Tongue (tissue), 2 donors: ENCODE measurements around the gene DCLK2. TPM values are rescaled to one million over a fixed set of nuclear protein-coding genes. Genes with fewer than 3 reads are reported as not detected.
"Not testable (repeated sequence)": the region's sequence is repeated elsewhere in the genome, so short reads cannot be mapped to it uniquely, and the experiment has no call there.

Source experiments
- DNase-seq: peaks from one replicate; pipeline ENCODE4 v3.0.0-alpha.2; 2015
- total RNA-seq: library from RNA; depleted of rRNA; stranded (reverse); fragments of >200 nt; gene quantifications from one replicate; pipeline ENCODE4 v1.2.3, GENCODE V29; 2014

Gene DCLK2
- total RNA-seq, 1 donor from 2014 or later = 17.7 TPM

DNA sequence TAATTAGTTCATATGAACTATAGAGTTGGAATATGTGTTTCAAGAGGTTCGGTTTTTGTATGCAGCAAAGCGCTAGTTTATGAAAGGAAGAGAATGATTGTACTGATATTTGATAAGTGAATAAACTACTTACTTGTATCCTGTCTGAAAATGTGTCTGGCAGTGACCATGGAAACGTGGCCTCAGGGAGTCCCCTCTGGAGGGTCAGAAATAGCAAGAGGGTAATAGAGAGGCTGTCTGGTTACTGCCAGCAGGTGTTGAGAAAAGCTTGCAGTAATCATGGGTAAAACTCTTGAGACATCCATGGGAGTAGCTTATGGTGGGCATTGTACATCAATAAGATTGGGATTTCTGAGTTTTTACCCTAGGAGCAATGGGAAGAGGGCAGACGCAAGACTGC, 77.1 kb downstream of the DCLK2 start:
- DNase-seq = no peak

DNA sequence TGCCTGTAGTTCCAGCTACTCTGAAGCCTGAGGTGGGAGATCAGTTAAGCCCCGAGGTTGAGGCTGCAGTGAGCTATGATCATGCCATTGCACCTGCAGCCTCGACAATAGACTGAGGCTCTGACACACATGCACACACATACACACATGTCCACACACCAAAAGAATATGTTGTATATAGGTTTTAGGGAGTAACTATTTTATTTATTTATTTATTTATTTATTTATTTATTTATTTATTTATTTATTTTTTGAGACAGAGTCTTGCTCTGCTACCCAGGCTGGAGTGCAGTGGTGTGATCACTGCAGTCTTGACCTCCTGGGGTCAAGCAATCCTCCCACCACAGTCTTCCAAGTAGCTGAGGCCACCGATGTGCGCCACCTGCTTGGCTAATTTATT, 78.3 kb downstream of the DCLK2 start:
- no peak for DNase-seq

DNA sequence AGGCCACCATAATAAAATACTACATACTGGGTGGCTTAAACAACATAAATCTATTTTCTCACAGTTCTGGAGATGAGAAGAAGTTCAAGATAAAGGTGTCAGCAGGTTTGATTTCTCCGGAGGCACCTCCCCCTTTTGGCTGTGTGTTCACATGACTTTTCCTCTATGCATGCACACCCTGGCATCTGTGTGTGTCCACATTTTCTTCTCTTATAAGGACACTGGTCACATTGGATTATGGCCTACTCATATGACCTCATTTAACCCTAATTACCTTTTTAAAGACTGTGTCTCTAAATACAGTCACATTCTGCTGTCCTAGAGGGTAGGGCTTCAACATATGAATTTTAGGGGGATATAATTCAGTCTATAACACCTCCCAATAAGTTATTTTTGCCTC, 79.8 kb downstream of the DCLK2 start:
- no peak for DNase-seq

DNA sequence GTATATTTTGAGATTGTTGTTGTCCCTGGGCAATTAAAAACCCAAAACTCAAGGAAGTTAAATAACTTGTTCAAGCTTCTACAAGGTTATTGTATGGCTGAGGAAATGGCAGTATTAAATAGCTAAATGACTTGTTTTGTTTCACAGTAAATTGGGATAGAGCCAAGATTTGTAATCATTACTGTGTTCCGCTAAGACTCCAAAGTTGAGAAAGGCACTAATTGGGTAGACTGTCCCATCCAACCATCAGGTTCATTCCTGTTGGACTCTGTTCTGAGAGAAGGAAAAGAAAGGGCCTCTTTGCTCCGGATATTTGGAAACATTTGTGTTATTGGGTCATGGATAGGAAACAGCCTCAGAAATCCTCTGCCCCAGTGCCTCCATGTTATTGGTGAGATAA, 82.2 kb downstream of the DCLK2 start:
- DNase-seq = no peak

DNA sequence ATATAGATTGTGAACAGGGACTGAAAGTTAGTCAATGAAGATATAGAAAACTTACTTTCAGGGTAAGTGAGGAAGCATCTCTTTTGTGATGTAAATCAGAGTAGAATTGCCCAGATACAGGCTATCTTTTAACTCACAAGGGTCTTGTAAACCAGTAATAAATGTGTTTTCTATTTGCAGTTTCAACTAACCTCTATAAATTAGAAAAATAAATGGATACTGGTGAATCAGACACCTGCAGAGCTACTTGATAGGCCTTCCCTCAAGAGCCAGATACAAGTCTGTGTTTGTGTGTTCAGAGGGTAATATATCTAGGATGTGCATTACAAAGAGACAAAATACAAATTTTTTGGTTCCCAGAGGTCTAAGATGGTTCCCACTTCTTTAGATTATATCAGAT, 82.9 kb downstream of the DCLK2 start:
- no peak for DNase-seq

DNA sequence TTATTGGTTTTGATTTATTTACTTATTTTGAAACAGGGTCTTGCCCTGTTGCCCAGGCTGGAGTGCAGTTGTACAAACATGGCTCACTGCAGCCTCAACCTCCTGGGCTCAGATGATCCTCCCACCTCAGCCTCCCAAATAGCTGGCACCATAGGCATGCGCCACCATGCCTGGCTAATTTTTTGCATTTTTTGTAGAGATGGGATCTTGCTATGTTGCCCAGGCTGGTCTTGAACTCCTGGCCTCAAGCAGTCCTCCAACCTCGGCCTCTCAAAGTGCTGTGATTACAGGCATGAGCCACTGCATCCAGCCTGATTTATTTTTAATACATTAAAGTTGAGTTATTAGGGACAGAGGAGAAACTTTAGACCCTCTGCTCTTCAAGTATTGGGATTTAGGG, 83.8 kb downstream of the DCLK2 start:
- DNase-seq = not testable (repeated sequence)

DNA sequence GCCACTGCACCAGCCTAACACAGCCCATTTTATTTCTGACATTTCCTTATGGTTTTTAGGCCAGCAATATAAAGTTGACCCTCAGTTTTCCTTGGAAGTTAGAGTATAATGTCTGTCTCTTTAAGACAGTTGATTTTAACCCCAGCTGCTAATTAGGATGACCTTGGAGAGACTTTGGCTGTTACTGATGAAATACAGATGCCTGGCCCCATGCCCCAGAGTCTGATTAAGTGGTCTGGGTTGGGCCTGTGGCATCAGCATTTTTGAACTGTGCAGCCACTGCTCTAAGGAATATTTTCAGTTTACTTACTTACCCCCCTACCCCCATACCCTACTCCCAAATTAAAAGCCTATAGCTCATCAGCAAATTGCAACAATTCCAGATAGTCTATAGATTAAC, 85.8 kb downstream of the DCLK2 start:
- no peak for DNase-seq

DNA sequence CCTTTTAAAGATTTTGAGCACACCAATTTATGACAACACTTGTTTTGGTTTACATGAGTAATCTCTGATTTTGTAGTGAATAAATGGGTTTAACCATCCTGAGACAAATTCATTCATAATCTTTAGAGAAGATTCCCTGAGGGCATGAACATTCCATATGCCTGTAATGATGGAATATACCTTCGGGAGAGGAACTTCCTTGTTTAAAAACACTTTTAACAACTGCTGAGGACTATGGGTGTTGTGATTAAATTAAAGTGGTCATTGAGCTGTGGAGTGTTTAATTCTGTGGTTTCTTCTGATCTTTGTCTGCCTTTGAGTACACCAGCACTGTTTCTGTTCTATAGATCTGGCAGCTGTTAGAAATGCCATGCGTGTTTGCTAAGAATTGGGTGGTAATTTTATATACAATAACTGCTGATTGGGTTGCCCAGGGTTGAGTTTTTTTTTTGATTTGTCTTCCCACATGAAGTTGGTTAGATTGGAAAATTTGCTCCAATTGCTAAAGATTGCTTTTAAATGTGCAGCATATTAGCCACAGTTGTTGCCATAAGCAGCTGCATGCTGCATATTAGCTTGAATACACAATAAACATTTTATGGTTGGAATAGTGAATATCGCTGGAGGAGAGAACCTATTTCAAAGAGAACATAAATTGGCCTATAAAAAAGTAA, 86.8 kb downstream of the DCLK2 start:
- DNase-seq = no peak

DNA sequence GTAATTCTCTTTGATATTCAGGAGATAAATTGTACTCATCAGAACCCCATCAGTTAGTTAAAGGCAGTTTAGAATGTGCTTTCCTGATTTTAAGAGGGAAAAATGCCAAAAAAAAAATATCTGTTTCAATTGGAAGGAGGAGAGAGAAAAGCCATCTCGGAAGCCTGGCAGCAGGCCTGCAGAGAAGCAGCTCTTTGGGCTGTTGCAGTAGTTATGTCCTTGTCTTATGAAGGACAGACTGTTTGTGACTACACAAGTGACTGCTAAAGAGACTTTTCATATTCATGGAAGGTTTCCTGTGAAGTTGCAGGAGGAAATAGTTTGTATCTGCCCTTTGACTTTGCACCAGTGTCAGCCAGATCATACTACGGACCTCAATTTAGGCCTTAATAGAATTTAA, 88.8 kb downstream of the DCLK2 start:
- no peak for DNase-seq

DNA sequence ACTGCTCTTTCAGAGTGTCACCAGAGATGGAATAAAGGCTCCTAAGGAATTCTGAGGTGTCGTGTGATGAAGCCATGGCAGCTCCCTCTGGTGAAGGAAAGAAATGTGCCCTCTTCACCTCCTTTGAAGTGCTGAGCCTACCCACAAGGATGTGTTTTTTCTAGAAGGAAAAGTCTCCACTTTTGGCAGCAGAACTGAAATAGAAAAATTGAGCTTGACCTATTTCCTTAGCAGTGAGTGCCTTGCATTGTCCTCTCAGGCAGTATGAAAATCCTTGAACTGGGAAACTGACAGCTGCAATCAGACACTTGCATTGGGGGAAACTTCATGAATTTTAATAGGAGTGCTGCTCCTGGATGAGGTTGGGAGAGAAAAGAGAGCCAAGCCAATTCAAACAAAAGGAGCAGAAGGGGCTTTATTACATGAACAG, 95.2 kb downstream of the DCLK2 start:
- DNase-seq = no peak

DNA sequence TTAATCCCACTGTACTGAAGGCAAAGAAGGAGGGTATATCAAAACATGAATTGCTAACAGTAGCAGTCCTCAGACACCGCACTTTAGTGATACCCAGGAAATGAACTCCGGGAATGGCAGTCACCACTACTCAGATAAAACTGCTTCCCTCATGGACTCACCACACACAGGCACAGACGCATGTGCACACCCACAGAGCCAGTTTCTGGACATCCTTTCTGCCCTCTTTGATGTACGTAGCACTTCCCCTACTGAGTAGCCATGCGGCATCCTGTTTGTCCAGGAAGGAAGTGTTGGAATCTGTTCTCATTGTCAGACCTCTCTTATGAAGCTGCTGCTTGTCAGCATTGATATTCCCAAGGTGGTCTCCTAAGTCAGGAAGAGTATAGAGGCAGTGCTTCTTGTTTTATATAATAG, 95.7 kb downstream of the DCLK2 start:
- no peak for DNase-seq

DNA sequence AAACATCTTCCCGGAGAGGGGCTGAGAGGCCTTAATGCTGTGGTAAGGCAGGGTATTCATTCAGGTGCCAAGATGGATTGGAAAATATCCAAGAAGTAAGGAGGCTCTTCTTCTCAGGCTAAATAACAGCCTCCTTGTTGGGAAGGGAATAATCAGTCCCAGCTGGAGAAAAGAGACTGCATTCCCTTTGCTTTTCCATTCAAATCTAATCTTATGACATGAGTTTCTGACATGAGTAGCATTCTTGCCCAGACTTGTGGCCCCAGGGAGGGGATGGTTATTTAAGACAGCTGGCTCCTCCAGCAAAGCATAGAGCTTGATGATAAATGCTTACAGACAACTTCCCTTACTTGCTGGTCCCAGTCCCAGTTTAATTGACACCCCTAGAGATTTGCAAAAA, 98.3 kb downstream of the DCLK2 start:
- DNase-seq = peak; percentile 79

DNA sequence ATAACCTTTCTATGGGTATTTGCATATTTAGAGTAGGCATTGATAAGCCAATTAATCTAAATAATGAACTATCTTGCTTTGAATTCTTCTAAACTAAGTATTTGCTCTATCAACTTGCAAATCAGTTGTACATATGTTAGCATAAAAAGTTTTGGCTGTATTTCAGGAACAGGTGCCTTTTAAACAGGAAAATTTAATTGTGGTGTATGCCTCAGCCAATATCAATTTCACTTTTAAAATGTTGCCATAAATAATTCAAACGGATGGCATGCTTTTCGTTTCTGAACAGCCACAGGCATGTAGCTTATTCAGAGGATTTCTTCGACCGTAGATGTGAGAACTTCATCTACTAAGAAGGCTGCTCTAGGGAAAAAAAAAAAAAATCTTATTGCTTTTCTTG, 99.9 kb downstream of the DCLK2 start:
- DNase-seq = no peak

DNA sequence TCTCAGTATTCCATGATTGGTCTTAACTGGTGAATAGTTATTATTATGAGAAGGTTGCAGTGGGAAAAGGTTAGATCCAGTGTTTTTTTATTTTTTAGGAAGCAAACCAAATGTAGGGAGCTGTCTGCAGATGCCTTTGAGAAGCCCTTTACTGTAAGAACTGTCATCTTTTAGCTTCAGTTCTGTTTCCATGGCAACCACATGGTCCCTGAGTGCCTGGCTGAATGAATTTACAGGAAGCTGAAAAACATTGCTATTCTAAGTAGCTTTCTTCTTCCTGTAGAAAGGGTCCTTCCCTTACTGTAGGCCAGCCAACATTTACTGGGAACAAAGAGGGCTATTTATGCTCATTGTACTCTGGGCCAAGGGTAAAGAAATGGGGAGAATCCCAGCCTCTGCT, 103.3 kb downstream of the DCLK2 start:
- peak; percentile 59 for DNase-seq

DNA sequence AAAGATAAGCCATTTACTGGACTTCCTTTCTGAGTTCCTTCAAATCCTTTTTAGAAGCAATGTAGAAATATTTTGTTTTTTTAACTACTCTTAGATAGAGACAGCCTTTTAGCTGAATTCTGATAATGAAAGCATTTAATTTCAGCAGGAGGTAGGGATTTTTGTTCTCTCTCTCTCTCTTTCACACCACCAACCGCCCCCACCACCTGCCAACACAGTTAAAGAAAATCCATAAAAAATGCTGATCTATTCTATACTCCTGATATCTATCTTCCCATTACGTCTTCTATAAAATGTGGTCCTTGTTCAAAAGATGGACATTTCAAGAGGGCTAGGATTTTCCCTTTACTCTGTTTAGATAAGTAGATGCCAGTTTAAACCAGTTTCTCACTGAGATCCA, 104.5 kb downstream of the DCLK2 start:
- DNase-seq = no peak

DNA sequence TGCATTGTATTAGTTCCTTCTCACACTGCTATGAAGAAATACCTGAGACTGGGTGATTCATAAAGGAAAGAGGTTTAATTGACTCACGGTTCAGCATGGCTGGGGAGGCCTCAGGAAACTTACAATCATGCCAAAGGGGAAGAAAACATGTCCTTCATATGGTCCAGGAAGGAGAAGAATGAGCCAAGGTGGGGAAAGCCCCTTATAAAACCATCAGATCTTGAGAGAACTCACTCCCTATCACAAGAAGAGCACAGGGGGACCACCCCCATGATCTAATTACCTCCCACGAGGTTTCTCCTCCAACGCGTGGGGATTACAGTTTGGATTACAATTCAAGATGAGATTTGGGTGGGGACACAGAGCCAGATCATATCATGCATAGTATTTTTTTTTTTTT, 106.8 kb downstream of the DCLK2 start:
- not testable (repeated sequence) for DNase-seq

DNA sequence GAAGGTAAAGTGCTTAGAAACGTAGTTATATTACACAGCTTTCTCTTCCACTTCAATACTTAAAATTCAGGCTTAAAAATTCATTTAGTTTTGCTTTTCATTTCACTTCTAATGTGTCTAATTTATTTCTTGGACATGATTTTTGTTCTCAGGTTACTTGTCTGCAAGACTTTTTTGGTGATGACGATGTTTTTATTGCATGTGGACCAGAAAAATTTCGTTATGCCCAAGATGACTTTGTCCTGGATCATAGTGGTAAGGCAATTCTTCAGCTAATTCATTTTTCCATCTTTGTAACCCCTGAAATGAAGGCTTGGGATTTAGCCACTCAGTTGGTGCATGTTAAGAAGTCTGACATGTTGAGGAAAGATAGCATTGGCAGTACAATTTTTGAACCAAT, 114.7 kb downstream of the DCLK2 start:
- DNase-seq = no peak

DNA sequence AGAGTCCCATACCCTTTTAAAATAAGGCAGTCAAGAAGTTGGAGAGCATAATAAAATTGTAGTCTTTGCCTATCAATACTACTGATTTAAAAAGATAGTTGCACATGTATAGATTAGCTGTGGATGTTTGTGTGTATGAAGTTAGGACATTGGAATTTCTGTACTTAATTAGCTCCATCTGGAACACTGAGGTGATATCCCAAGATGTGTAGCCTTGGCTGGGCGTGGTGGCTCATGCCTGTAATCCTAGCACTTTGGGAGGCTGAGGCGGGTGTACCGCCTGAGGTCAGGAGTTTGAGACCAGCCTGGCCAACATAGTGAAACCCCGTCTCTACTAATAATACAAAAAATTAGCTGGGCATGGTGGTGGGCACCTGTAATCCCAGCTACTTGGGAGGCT, 119.0 kb downstream of the DCLK2 start:
- DNase-seq = not testable (repeated sequence)

DNA sequence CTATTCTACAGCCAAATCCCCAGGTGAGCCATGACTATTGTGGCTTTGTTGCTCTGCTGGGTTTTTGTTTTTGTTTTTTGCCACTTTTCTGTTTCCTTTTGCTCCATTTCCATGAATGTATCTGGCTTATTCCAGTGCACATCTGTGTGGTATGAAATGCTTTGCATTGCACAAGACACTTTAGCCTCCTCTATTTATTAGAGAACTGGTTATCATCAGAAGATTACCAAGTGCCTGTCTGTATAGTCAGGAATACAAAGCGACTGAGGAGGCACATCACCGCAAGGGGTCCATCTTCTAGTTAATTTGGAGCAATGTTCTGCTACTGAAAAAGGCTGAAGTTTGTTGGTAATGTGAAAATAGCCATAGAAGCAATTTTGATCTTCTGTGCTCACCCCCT, 120.8 kb downstream of the DCLK2 start:
- DNase-seq = no peak

DNA sequence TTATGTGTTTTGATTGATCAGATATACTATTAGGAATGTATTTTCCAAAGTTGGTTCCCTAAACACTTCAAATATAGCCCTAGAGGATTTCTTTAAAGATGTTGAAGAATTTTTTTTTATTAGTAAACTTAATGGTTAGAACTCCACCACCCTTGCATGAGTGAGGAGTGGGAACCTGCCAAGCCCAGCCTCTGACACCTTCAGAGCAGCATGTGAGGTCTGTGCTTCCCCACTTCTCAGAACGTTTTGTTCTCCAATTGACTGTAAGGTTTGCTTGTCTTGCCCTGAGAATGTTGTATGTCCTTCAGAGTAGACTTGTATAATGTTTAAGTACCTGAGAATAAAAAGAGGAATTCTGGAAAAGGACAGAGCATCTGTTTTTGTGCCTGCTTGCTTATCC, 126.8 kb downstream of the DCLK2 start:
- no peak for DNase-seq

DNA sequence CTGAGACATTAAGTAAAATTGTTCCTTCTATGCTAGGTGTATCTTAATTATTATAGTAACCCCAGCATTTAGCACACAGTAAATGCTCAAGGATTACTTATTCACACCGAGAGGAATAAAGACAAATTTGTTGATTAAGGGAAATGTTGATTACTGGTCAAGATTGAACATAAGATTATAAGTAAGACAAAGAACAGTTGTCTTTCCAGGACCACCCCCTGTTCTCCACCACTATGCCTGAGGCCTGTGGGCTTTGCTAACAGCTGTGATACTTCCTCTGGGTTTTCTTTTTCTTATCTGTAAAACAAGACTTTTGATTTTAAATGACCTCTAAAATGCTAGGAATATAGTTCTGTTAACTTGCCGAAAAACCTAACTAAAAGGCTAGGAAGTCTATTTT, 128.0 kb downstream of the DCLK2 start:
- no peak for DNase-seq

DNA sequence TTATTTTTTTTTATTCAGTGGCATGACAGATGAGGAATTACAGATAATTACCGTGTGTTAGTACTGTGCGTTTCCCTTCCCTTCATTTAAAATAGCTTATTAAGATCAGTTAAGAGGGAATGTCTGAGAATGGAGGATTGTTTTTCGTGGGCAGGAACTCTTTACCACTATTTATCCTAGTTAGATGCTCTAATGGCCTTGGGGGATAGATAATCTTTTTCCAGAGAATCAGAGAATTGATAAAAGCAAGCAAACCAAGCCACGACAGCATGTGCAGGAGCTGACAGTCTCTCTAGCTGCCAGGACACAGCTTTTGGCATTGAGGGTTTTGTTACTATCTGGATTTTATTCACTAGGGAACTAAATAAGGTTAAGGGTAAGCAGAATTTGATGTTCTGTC, 128.7 kb downstream of the DCLK2 start:
- DNase-seq = no peak

DNA sequence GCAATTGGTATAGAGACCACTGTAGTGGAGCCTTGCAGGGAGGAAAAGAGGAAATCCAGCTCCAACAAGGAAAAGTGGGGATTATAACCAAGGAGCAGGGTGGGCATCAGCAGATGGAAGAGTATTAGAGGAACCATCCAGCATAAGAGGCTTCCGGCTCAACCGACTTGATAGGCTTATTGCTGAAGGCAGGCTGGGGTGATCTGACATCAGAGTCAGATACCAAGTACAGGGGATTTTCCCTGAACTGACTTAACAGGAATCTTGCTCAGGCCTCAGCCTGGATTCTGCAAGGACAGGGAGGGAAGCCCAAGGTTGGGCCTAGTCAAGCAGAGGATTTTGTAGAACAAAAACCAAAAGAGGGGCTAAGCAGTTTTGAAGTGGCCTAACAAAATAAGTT, 129.6 kb downstream of the DCLK2 start:
- no peak for DNase-seq

DNA sequence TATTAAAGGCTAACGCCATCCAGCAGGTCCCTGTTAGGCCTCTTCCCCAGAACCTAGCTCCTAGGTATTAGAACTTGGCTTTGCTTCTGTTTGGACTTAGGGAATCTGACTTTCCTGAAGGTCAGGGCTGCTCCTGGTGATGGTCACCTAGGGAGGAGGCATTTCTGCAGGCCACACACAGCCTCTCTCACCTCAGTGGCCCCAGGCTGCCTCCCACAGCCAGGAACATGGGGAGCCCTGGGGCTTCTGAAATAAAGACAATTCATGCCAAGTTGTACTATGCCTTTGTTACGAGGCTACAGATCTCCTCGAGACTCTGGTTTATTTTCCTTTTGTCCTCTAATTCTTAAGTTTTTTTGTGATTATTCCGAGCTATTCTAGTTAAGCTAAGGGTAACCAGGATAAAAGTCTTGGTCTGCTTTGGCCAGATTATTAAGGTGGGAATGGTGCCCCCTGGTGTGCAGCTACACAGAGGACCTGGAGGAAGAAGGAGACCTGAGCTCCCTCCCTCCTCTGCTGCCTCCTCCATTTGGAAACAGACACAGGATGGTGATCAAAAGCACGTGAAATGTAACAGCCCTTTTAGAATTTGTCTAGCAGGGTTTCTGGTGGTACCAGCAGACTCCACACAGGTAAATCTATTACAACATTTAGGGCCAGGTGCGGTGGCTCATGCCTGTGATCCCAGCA, 131.0 kb downstream of the DCLK2 start:
- peak; percentile 64 for DNase-seq
